Measurements from ENCODE around the gene KANSL3.

The KANSL3 gene

DNA sequence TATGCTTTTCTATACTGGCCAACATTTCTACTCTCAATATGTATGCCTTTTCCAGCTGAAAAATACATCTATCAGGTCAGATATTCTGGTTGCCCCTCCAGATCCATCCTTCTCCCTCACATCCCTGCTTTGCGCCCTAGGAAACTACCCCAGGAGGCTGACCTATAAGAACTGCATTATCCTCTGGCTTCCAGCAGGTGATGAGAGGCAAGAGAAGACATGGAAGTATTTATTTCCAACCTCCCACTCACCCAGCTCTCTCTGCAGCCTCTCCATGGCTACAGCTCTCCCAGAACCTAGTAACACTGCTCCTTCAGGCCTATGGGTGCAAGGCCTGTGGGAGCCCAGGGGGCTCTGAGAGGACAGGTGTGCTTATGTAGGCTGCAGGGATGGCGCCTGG lies 58.7 kb downstream of the KANSL3 start:
- ATAC-seq (ENCODE audit: low read depth) (0 out of 3 replicates have a peak, but pooled peaks have one; percentile 23), DNase-seq (ENCODE audit: low spot score) (no peak)
- no peaks in the 10 kb centered on the region for H3K4me1 ChIP-seq (ENCODE audit: insufficient read depth, poor library complexity, severe bottlenecking)
- H3K36me3 ChIP-seq (ENCODE audit: low read depth) = no peaks in the 10 kb centered on the region
- no peak overlapping the region for H3K27ac ChIP-seq (ENCODE audit: poor library complexity, severe bottlenecking)
- no peaks in the 10 kb centered on the region for H3K9me3 ChIP-seq (ENCODE audit: severe bottlenecking)
- H3K27me3 ChIP-seq (ENCODE audit: insufficient read depth, poor library complexity, severe bottlenecking) = no peaks in the 10 kb centered on the region
- TF ChIP-seq, protein P1, sequence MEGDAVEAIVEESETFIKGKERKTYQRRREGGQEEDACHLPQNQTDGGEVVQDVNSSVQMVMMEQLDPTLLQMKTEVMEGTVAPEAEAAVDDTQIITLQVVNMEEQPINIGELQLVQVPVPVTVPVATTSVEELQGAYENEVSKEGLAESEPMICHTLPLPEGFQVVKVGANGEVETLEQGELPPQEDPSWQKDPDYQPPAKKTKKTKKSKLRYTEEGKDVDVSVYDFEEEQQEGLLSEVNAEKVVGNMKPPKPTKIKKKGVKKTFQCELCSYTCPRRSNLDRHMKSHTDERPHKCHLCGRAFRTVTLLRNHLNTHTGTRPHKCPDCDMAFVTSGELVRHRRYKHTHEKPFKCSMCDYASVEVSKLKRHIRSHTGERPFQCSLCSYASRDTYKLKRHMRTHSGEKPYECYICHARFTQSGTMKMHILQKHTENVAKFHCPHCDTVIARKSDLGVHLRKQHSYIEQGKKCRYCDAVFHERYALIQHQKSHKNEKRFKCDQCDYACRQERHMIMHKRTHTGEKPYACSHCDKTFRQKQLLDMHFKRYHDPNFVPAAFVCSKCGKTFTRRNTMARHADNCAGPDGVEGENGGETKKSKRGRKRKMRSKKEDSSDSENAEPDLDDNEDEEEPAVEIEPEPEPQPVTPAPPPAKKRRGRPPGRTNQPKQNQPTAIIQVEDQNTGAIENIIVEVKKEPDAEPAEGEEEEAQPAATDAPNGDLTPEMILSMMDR (IDR thresholded peaks at IDR 0.05; ENCODE audit: poor library complexity, severe bottlenecking) = no peak
- no peak overlapping the region for H3K4me3 ChIP-seq (ENCODE audit: severe bottlenecking)

DNA sequence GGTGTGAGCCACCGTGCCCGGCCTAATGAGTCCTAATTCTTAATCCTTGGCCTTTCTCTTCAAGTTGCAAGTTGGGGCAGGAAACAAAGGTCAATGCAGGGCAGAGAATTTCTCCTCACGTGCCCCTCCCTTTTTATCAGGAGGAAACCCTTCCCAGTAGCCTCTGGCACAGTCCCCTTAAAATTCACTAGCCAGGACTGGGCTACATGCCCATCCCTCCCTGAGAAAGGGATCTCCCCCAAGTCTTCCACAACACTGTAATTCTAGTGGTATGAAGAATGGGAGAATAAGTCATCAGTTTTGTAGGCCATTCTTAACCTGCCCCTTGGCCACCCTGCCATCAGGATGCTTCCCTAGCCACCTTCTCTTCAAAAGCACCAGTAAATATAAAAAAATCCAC lies 59.4 kb downstream of the KANSL3 start:
- no peak for DNase-seq (ENCODE audit: low spot score)
- TF ChIP-seq, protein P1 (IDR thresholded peaks at IDR 0.05; ENCODE audit: poor library complexity, severe bottlenecking) = no peak
- no peaks in the 10 kb centered on the region for H3K27me3 ChIP-seq (ENCODE audit: insufficient read depth, poor library complexity, severe bottlenecking)

DNA sequence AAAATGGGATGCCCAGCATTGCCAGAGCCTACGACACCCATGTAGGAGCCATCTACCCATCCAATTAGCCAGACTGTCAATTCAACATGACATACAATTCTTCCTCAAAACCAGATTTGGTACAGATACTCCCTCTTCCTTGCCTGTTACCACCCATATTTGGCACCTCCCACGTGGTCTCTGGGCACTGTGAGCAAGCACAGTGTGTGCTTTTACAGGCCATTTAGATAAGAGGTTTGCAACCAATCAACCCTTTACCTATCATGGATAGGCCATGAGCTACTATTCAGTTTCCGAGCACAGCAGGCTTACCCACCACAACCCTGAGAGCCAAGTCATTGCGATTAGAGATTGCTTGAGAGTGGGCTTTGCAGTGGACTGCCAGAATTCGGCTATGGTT lies 60.6 kb downstream of the KANSL3 start:
- Histone ChIP-seq H3K4me3 (ENCODE audit: severe bottlenecking) (no peak overlapping the region), H3K4me1 (ENCODE audit: insufficient read depth, poor library complexity, severe bottlenecking) (no peaks in the 10 kb centered on the region), H3K27ac (ENCODE audit: poor library complexity, severe bottlenecking) (no peak overlapping the region), H3K36me3 (ENCODE audit: low read depth) (no peaks in the 10 kb centered on the region), H3K9me3 (ENCODE audit: severe bottlenecking) (no peaks in the 10 kb centered on the region), H3K27me3 (ENCODE audit: insufficient read depth, poor library complexity, severe bottlenecking) (no peaks in the 10 kb centered on the region)
- TF ChIP-seq, protein P1 (IDR thresholded peaks at IDR 0.05; ENCODE audit: poor library complexity, severe bottlenecking) = no peak
- DNase-seq (ENCODE audit: low spot score) (no peak), ATAC-seq (ENCODE audit: low read depth) (no peak)

More for the DNA sequence above, 59.4 kb downstream of the KANSL3 start:
- H3K4me3 ChIP-seq (ENCODE audit: severe bottlenecking) = no peak overlapping the region
- H3K4me1 ChIP-seq (ENCODE audit: insufficient read depth, poor library complexity, severe bottlenecking) = no peaks in the 10 kb centered on the region
- no peaks in the 10 kb centered on the region for H3K36me3 ChIP-seq (ENCODE audit: low read depth)
- ATAC-seq (ENCODE audit: low read depth) = no peak
- no peaks in the 10 kb centered on the region for H3K9me3 ChIP-seq (ENCODE audit: severe bottlenecking)
- H3K27ac ChIP-seq (ENCODE audit: poor library complexity, severe bottlenecking) = no peak overlapping the region

DNA sequence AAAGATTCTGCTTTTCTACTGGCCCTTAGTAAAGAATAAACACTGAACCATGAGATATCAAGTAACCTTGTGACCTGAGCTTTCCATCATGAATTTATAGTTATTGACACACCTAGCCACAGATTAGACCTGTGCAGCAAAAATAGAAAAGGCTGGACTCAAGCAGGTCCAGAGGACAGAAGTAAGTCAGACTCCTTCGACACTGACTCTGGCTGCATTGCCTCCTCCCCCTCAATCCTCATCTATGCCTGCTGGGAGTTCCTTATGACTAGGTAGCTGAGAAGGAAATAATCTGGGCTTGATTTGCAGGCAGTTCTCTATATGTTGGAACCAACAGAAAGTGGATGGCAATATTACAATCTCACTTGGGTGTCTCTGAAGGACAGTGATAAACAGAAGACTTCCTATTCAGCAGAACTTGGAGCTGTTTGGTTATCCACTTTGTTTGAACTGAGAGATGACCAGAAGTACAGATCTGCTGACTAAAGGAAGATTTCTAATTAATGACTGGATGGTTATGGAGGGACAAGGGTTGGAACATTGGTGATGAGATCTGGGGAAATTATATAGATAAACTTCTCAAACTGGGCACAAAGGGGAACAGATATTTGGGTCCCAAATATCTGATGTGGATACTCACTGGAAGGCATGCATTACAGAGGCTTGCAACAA lies 62.2 kb downstream of the KANSL3 start:
- no peaks in the 10 kb centered on the region for H3K4me1 ChIP-seq (ENCODE audit: insufficient read depth, poor library complexity, severe bottlenecking)
- TF ChIP-seq, protein P1 (IDR thresholded peaks at IDR 0.05; ENCODE audit: poor library complexity, severe bottlenecking) = no peak
- H3K27ac ChIP-seq (ENCODE audit: poor library complexity, severe bottlenecking) = no peak overlapping the region
- no peak for DNase-seq (ENCODE audit: low spot score)
- H3K4me3 ChIP-seq (ENCODE audit: severe bottlenecking) = no peak overlapping the region
- H3K27me3 ChIP-seq (ENCODE audit: insufficient read depth, poor library complexity, severe bottlenecking) = no peaks in the 10 kb centered on the region
- no peak for ATAC-seq (ENCODE audit: low read depth)
- no peaks in the 10 kb centered on the region for H3K9me3 ChIP-seq (ENCODE audit: severe bottlenecking)
- no peaks in the 10 kb centered on the region for H3K36me3 ChIP-seq (ENCODE audit: low read depth)

DNA sequence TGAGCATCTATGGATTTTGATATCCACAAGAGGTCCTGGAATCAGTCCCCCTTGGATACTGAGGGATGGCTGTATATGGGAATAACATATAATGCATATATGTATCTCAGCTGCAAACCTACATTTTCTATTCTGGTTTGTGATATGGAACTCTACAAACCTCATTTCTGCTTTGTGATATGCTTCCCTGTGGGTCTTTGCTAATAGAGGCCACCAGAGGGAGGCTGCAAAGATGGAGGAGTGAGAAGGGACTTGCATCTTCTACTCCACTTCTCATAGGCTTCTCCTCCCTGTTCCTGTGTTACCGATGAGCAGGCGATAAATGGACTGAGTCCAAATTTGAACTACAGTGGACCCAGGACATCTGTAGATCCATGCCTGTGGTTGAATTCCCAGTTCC lies 63.7 kb downstream of the KANSL3 start:
- no peaks in the 10 kb centered on the region for H3K36me3 ChIP-seq (ENCODE audit: low read depth)
- H3K27ac ChIP-seq (ENCODE audit: poor library complexity, severe bottlenecking) = no peak overlapping the region
- H3K4me1 ChIP-seq (ENCODE audit: insufficient read depth, poor library complexity, severe bottlenecking) = no peaks in the 10 kb centered on the region
- no peaks in the 10 kb centered on the region for H3K27me3 ChIP-seq (ENCODE audit: insufficient read depth, poor library complexity, severe bottlenecking)
- ATAC-seq (ENCODE audit: low read depth) = no peak
- no peaks in the 10 kb centered on the region for H3K9me3 ChIP-seq (ENCODE audit: severe bottlenecking)
- H3K4me3 ChIP-seq (ENCODE audit: severe bottlenecking) = no peak overlapping the region
- DNase-seq (ENCODE audit: low spot score) = no peak
- TF ChIP-seq, protein P1 (IDR thresholded peaks at IDR 0.05; ENCODE audit: poor library complexity, severe bottlenecking) = no peak
